ENCODE results near the gene RNF182. TPM values are rescaled to one million over a fixed set of nuclear protein-coding genes. Genes with fewer than 3 reads are reported as not detected.

RNF182 gene
- polyA plus RNA-seq, 3 donors, result not detected

DNA sequence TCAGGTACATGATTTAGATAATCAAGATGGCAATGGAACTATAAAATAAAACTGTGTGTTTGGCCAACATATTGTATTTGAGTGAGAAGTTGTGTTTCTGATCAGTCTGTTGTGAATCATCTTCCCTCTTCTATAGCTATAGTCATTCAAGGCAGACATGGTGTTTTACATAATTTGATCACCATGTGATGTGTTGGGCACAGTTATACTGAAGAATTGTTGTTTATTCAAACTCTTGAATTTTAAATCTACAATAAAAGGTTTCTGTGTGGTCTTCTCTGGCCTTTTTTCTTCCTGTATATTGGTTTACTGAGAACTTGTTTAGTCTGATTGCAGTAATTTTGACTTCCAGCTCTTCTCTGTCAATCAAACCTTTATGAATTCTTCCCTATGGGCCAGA is 4.4 kb downstream of the RNF182 start:
- no peaks in the 10 kb centered on the region for H4K20me1 ChIP-seq (ENCODE audit: insufficient read depth, low read length)
- no peak overlapping the region for H3K4me3 Mint-ChIP-seq
- H3K4me2 ChIP-seq (replicated peaks; ENCODE audit: extremely low read depth, low read length, poor library complexity, severe bottlenecking), result no peak overlapping the region
- H3K4me3 ChIP-seq (replicated peaks in 1 of 3; ENCODE audit: low read depth in 2 of 3, low read length in 3 of 3), result no peak overlapping the region
- no peaks in the 10 kb centered on the region for H3K79me2 ChIP-seq (ENCODE audit: insufficient read depth, low read length)
- TF ChIP-seq, protein P1, sequence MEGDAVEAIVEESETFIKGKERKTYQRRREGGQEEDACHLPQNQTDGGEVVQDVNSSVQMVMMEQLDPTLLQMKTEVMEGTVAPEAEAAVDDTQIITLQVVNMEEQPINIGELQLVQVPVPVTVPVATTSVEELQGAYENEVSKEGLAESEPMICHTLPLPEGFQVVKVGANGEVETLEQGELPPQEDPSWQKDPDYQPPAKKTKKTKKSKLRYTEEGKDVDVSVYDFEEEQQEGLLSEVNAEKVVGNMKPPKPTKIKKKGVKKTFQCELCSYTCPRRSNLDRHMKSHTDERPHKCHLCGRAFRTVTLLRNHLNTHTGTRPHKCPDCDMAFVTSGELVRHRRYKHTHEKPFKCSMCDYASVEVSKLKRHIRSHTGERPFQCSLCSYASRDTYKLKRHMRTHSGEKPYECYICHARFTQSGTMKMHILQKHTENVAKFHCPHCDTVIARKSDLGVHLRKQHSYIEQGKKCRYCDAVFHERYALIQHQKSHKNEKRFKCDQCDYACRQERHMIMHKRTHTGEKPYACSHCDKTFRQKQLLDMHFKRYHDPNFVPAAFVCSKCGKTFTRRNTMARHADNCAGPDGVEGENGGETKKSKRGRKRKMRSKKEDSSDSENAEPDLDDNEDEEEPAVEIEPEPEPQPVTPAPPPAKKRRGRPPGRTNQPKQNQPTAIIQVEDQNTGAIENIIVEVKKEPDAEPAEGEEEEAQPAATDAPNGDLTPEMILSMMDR (IDR thresholded peaks at IDR 0.05), result no peak
- H3K27ac ChIP-seq (ENCODE audit: low read depth in 1 of 2, low read length in 2 of 2), result no peak overlapping the region
- no peak overlapping the region for H3K27ac Mint-ChIP-seq
- peaks cover 11% of the 10 kb centered on the region for H3K4me1 Mint-ChIP-seq
- H3K4me1 ChIP-seq (ENCODE audit: control insufficient read depth in 1 of 2, insufficient read depth in 2 of 2, low read length in 2 of 2), result peaks cover 11 to 12% of the 10 kb centered on the region in 2 donors
- DNase-seq, result no peak
- no peak overlapping the region for H2AFZ ChIP-seq (ENCODE audit: insufficient read depth, low read depth, low read length, poor library complexity, severe bottlenecking)
- H3K36me3 Mint-ChIP-seq, result peaks cover 0 to 8% of the 10 kb centered on the region in 2 donors
- peaks cover 39 to 71% of the 10 kb centered on the region in 2 donors for H3K27me3 ChIP-seq (ENCODE audit: control insufficient read depth in 2 of 2, insufficient read depth in 2 of 2, low read length in 2 of 2)
- H3K9me3 Mint-ChIP-seq, result peaks cover 0 to 10% (median 4%) of the 10 kb centered on the region in 7 donors
- H3K9ac ChIP-seq (ENCODE audit: insufficient read depth, low read length, poor library complexity, severe bottlenecking), result no peak overlapping the region
- H3K9me3 ChIP-seq (replicated peaks in 1 of 2; ENCODE audit: control insufficient read depth in 1 of 2, insufficient read depth in 1 of 2, low read length in 2 of 2), result peaks cover 0 to 10% of the 10 kb centered on the region in 2 donors
- intact Hi-C loops (cut with micrococcal nuclease), result loop anchor here (10.0 kb wide), 2 partner anchors 106 to 136 kb away; no protein-coding TSS in a partner anchor
- no peaks in the 10 kb centered on the region for H3K36me3 ChIP-seq (replicated peaks in 1 of 2; ENCODE audit: control insufficient read depth in 1 of 2, insufficient read depth in 2 of 2, low read length in 2 of 2)
- H3K27me3 Mint-ChIP-seq (ENCODE audit: low read depth in 3 of 3), result peaks cover 41 to 57% (median 43%) of the 10 kb centered on the region in 3 donors

DNA sequence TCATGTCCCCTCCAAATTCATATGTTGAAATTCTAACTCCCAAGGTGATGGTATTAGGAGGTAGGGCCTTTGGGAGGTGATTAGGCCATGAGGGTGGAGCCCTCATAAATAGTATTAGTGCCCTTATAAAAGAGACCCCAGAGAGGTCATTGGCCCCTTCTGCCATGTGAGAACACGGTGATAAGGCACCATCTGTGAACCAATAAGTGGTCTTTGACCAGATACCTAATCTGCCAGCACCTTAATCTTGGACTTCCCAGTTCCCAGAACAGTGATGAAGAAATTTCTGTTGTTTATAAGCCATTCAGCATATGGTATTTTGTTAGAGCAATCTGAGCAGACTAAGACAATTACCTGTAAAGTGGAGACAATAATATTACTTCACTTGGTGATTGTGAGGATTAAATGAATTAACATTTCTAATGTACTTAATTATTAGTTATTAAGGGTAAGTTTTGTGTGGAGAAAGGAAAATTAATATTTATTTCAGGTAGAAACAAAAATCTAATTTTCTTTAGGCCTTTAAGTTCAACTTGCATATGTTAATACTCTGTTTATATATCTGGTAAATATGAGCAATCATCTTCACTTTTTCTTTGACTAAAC is 7.1 kb downstream of the RNF182 start:
- Mint-ChIP-seq H3K36me3 (no peaks in the 10 kb centered on the region), H3K4me3 (no peak overlapping the region)

More for the DNA sequence above, 7.1 kb downstream of the RNF182 start:
- Histone ChIP-seq H3K4me2 (replicated peaks; ENCODE audit: extremely low read depth, low read length, poor library complexity, severe bottlenecking) (no peak overlapping the region), H2AFZ (ENCODE audit: insufficient read depth, low read depth, low read length, poor library complexity, severe bottlenecking) (no peak overlapping the region), H3K4me1 (ENCODE audit: control insufficient read depth in 1 of 2, insufficient read depth in 2 of 2, low read length in 2 of 2) (no peaks in the 10 kb centered on the region), H4K20me1 (ENCODE audit: insufficient read depth, low read length) (no peaks in the 10 kb centered on the region), H3K4me3 (replicated peaks in 1 of 3; ENCODE audit: low read depth in 2 of 3, low read length in 3 of 3) (no peak overlapping the region), H3K9ac (ENCODE audit: insufficient read depth, low read length, poor library complexity, severe bottlenecking) (no peak overlapping the region), H3K9me3 (replicated peaks in 1 of 2; ENCODE audit: control insufficient read depth in 1 of 2, insufficient read depth in 1 of 2, low read length in 2 of 2) (no peaks in the 10 kb centered on the region), H3K27ac (ENCODE audit: low read depth in 1 of 2, low read length in 2 of 2) (no peak overlapping the region), H3K36me3 (replicated peaks in 1 of 2; ENCODE audit: control insufficient read depth in 1 of 2, insufficient read depth in 2 of 2, low read length in 2 of 2) (no peaks in the 10 kb centered on the region), H3K79me2 (ENCODE audit: insufficient read depth, low read length) (no peaks in the 10 kb centered on the region), H3K27me3 (ENCODE audit: control insufficient read depth in 2 of 2, insufficient read depth in 2 of 2, low read length in 2 of 2) (peaks cover 18 to 47% of the 10 kb centered on the region in 2 donors)
- 100% methylated on average over 1 of the region's 1 CpG for whole genome bisulfite sequencing (ENCODE audit: insufficient coverage)
- intact Hi-C loops (cut with micrococcal nuclease), result no loop called here
- Mint-ChIP-seq H3K27ac (no peak overlapping the region), H3K27me3 (ENCODE audit: low read depth in 3 of 3) (peaks cover 20 to 35% (median 22%) of the 10 kb centered on the region in 3 donors), H3K4me1 (no peaks in the 10 kb centered on the region), H3K9me3 (peaks cover 0 to 3% (median 0%) of the 10 kb centered on the region in 7 donors)
- no peak for DNase-seq
- TF ChIP-seq, protein P1 (IDR thresholded peaks at IDR 0.05), result no peak

All from CD14-positive monocyte (primary cell).